MM.1S (cell line): ENCODE data around the gene TRMU.

Experiments used
- EZH2 ChIP-seq: fragments of 300-600 bp; sonication (generic); optimal IDR thresholded peaks from 2 replicates; pipeline ENCODE3; 2017; ENCODE audit warnings: low read depth, mild to moderate bottlenecking, antibody characterized with exemption, low read length, mixed read lengths
- EZH2phosphoT487 ChIP-seq: fragments of 300-600 bp; sonication (generic); IDR thresholded peaks from 2 replicates; pipeline ENCODE4 v1.6.1; 2018; ENCODE audit warnings: antibody characterized with exemption, low read length
- TF ChIP-seq, protein P1 (sequence below): fragments of 300-600 bp; sonication (generic); IDR thresholded peaks from 2 replicates; pipeline ENCODE4 v1.5.1; 2016; ENCODE audit warnings: antibody characterized with exemption, low read length, mixed read lengths

GRCh38 chr22:46360891-46361290, 25.4 kb downstream of the TRMU start:
- no peak for TF ChIP-seq EZH2
- TF ChIP-seq, protein P1, sequence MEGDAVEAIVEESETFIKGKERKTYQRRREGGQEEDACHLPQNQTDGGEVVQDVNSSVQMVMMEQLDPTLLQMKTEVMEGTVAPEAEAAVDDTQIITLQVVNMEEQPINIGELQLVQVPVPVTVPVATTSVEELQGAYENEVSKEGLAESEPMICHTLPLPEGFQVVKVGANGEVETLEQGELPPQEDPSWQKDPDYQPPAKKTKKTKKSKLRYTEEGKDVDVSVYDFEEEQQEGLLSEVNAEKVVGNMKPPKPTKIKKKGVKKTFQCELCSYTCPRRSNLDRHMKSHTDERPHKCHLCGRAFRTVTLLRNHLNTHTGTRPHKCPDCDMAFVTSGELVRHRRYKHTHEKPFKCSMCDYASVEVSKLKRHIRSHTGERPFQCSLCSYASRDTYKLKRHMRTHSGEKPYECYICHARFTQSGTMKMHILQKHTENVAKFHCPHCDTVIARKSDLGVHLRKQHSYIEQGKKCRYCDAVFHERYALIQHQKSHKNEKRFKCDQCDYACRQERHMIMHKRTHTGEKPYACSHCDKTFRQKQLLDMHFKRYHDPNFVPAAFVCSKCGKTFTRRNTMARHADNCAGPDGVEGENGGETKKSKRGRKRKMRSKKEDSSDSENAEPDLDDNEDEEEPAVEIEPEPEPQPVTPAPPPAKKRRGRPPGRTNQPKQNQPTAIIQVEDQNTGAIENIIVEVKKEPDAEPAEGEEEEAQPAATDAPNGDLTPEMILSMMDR: no peak
- TF ChIP-seq EZH2phosphoT487: no peak
